A673 (cell line): ENCODE data around the gene CDO1.

ENCODE experiments used
- EZH2 ChIP-seq: fragments of 200-600 bp; sonication (generic); IDR thresholded peaks from 2 replicates; pipeline ENCODE4 v1.6.1; 2017; ENCODE audit warnings: borderline replicate concordance, low read depth, mild to moderate bottlenecking, mixed read lengths, antibody characterized with exemption, low read length; ENCODE audit not compliant: poor library complexity, severe bottlenecking
- TF ChIP-seq, protein P1 (sequence below): fragments of 300-800, 200-600 bp; sonication (generic); conservative IDR thresholded peaks from 2 replicates; pipeline ENCODE4 v1.5.1; 2017; ENCODE audit warnings: low read depth, mild to moderate bottlenecking, antibody characterized with exemption, low read length, moderate library complexity, mixed read lengths

DNA sequence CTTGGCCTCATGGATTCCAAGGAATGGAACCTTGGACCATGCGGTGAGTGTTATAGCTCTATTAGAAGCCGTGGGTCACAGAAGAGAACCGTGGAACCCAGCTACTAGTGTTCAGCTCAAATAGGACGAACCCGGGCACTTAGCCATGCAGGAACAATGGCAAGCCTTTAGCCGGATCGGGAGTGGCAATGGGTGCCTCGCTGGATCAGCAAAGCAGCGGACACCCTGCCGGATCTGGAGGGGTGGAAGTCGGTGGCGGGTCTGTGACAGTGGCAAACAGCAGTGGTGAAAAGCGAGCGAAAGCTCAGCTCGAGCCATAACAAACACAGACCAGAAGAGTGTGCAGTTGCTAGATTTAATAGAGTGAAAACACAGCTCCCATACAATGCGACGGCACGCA, 2.4 kb upstream of the CDO1 start:
- TF ChIP-seq, protein P1, sequence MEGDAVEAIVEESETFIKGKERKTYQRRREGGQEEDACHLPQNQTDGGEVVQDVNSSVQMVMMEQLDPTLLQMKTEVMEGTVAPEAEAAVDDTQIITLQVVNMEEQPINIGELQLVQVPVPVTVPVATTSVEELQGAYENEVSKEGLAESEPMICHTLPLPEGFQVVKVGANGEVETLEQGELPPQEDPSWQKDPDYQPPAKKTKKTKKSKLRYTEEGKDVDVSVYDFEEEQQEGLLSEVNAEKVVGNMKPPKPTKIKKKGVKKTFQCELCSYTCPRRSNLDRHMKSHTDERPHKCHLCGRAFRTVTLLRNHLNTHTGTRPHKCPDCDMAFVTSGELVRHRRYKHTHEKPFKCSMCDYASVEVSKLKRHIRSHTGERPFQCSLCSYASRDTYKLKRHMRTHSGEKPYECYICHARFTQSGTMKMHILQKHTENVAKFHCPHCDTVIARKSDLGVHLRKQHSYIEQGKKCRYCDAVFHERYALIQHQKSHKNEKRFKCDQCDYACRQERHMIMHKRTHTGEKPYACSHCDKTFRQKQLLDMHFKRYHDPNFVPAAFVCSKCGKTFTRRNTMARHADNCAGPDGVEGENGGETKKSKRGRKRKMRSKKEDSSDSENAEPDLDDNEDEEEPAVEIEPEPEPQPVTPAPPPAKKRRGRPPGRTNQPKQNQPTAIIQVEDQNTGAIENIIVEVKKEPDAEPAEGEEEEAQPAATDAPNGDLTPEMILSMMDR: no peak
- no peak for TF ChIP-seq EZH2
